ENCODE measurements around the gene PDCD4. TPM values are rescaled to one million over a fixed set of nuclear protein-coding genes. Genes with fewer than 3 reads are reported as not detected.

The PDCD4 gene
- total and polyA plus RNA-seq, 2 of the 13 experiments (the other 11 are each of a cell fraction or from before 2014, with no cell fraction given) = 22.8 to 56.2 TPM

DNA sequence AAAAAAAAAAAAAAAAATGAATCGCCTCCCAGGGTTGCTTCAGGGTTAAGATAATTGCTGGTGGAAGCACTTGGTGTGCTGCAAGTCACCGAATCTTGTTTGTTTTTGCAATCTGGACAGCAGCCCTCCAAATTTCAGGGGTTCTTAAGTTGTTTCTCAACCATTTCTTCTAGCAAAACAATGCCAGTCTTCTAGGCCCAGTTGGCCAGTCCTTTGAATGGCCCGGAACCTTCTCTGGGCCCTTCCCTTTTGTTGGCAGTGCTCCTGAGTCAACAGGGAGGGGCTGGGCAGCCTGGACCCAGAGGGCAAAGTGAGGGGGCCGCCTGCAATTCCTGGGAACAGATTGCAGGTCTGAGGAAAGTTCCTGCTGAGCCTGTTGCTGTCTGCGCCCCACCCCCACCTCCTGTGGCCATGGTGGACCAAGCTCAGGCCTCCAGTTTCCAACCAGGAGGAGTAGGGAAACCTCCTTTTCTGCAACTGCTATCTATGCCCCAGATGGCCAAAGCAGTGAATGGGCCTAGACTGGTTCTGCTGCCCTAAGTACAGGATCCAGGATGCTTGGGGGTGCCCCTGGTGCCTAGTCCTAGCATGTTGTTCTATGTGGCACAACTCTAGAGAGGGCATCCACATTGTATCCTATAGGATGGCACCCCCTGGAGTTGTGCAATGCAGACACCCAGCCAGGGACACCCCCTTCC lies 31.4 kb upstream of the PDCD4 start (continued):
- TF ChIP-seq, protein P1, sequence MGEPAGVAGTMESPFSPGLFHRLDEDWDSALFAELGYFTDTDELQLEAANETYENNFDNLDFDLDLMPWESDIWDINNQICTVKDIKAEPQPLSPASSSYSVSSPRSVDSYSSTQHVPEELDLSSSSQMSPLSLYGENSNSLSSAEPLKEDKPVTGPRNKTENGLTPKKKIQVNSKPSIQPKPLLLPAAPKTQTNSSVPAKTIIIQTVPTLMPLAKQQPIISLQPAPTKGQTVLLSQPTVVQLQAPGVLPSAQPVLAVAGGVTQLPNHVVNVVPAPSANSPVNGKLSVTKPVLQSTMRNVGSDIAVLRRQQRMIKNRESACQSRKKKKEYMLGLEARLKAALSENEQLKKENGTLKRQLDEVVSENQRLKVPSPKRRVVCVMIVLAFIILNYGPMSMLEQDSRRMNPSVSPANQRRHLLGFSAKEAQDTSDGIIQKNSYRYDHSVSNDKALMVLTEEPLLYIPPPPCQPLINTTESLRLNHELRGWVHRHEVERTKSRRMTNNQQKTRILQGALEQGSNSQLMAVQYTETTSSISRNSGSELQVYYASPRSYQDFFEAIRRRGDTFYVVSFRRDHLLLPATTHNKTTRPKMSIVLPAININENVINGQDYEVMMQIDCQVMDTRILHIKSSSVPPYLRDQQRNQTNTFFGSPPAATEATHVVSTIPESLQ (CRISPR knock-in tag; conservative IDR thresholded peaks at IDR 0.05) = no peak
- TF ChIP-seq, protein P2, sequence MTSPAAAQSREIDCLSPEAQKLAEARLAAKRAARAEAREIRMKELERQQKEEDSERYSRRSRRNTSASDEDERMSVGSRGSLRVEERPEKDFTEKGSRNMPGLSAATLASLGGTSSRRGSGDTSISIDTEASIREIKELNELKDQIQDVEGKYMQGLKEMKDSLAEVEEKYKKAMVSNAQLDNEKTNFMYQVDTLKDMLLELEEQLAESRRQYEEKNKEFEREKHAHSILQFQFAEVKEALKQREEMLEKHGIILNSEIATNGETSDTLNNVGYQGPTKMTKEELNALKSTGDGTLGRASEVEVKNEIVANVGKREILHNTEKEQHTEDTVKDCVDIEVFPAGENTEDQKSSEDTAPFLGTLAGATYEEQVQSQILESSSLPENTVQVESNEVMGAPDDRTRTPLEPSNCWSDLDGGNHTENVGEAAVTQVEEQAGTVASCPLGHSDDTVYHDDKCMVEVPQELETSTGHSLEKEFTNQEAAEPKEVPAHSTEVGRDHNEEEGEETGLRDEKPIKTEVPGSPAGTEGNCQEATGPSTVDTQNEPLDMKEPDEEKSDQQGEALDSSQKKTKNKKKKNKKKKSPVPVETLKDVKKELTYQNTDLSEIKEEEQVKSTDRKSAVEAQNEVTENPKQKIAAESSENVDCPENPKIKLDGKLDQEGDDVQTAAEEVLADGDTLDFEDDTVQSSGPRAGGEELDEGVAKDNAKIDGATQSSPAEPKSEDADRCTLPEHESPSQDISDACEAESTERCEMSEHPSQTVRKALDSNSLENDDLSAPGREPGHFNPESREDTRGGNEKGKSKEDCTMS (CRISPR knock-in tag; conservative IDR thresholded peaks at IDR 0.05) = no peak
- TF ChIP-seq MED13 (CRISPR knock-in tag; IDR thresholded peaks at IDR 0.05) = peak; percentile 73; the same call in 1 of the 2 replicates
- TF ChIP-seq, protein P3, sequence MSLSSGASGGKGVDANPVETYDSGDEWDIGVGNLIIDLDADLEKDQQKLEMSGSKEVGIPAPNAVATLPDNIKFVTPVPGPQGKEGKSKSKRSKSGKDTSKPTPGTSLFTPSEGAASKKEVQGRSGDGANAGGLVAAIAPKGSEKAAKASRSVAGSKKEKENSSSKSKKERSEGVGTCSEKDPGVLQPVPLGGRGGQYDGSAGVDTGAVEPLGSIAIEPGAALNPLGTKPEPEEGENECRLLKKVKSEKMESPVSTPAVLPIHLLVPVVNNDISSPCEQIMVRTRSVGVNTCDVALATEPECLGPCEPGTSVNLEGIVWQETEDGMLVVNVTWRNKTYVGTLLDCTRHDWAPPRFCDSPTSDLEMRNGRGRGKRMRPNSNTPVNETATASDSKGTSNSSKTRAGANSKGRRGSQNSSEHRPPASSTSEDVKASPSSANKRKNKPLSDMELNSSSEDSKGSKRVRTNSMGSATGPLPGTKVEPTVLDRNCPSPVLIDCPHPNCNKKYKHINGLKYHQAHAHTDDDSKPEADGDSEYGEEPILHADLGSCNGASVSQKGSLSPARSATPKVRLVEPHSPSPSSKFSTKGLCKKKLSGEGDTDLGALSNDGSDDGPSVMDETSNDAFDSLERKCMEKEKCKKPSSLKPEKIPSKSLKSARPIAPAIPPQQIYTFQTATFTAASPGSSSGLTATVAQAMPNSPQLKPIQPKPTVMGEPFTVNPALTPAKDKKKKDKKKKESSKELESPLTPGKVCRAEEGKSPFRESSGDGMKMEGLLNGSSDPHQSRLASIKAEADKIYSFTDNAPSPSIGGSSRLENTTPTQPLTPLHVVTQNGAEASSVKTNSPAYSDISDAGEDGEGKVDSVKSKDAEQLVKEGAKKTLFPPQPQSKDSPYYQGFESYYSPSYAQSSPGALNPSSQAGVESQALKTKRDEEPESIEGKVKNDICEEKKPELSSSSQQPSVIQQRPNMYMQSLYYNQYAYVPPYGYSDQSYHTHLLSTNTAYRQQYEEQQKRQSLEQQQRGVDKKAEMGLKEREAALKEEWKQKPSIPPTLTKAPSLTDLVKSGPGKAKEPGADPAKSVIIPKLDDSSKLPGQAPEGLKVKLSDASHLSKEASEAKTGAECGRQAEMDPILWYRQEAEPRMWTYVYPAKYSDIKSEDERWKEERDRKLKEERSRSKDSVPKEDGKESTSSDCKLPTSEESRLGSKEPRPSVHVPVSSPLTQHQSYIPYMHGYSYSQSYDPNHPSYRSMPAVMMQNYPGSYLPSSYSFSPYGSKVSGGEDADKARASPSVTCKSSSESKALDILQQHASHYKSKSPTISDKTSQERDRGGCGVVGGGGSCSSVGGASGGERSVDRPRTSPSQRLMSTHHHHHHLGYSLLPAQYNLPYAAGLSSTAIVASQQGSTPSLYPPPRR (CRISPR knock-in tag; IDR thresholded peaks at IDR 0.05; ENCODE audit: borderline replicate concordance) = peak; percentile 66
- TF ChIP-seq ESRRA (CRISPR knock-in tag; IDR thresholded peaks at IDR 0.05; ENCODE audit: low read depth) = 0 out of 2 replicates have a peak, but pooled peaks have one; percentile 52
- peak; percentile 43 for TF ChIP-seq YY1 (IDR thresholded peaks at IDR 0.05; ENCODE audit: insufficient read depth, insufficient replicate concordance, low read depth, low read length)
- TF ChIP-seq IKZF4 (CRISPR knock-in tag; IDR thresholded peaks at IDR 0.05; ENCODE audit: borderline replicate concordance, low read depth, not compliant biosample characterization) = no peak
- TF ChIP-seq, protein P4, sequence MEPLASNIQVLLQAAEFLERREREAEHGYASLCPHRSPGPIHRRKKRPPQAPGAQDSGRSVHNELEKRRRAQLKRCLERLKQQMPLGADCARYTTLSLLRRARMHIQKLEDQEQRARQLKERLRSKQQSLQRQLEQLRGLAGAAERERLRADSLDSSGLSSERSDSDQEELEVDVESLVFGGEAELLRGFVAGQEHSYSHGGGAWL (CRISPR knock-in tag; IDR thresholded peaks at IDR 0.05) = no peak
- TF ChIP-seq ATF1 (CRISPR knock-in tag; IDR thresholded peaks at IDR 0.05) = no peak
- TF ChIP-seq ARNTL (CRISPR knock-in tag; IDR thresholded peaks at IDR 0.05) = no peak
- TF ChIP-seq, protein P5, sequence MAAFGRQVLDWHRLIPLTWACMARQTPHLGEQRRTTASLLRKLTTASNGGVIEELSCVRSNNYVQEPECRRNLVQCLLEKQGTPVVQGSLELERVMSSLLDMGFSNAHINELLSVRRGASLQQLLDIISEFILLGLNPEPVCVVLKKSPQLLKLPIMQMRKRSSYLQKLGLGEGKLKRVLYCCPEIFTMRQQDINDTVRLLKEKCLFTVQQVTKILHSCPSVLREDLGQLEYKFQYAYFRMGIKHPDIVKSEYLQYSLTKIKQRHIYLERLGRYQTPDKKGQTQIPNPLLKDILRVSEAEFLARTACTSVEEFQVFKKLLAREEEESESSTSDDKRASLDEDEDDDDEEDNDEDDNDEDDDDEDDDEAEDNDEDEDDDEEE (CRISPR knock-in tag; IDR thresholded peaks at IDR 0.05) = peak; percentile 26; the same call in 1 of the 2 replicates
- peak; percentile 93 for TF ChIP-seq GATAD2A (CRISPR knock-in tag; IDR thresholded peaks at IDR 0.05)
- TF ChIP-seq MAZ (IDR thresholded peaks at IDR 0.05; ENCODE audit: borderline replicate concordance, low read depth, low read length) = no peak
- TF ChIP-seq MAZ (CRISPR knock-in tag; IDR thresholded peaks at IDR 0.05; ENCODE audit: low read depth) = peak; percentile 50; the same call in 1 of the 2 replicates
- TF ChIP-seq, protein P6, sequence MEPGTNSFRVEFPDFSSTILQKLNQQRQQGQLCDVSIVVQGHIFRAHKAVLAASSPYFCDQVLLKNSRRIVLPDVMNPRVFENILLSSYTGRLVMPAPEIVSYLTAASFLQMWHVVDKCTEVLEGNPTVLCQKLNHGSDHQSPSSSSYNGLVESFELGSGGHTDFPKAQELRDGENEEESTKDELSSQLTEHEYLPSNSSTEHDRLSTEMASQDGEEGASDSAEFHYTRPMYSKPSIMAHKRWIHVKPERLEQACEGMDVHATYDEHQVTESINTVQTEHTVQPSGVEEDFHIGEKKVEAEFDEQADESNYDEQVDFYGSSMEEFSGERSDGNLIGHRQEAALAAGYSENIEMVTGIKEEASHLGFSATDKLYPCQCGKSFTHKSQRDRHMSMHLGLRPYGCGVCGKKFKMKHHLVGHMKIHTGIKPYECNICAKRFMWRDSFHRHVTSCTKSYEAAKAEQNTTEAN (CRISPR knock-in tag; conservative IDR thresholded peaks at IDR 0.05) = 0 out of 2 replicates have a peak, but pooled peaks have one; percentile 49
- 0 out of 2 replicates have a peak, but pooled peaks have one; percentile 19 for TF ChIP-seq RAD21 (CRISPR knock-in tag; IDR thresholded peaks at IDR 0.05)
